ENCODE measurements around the gene CDC42BPG.

The CDC42BPG gene

DNA sequence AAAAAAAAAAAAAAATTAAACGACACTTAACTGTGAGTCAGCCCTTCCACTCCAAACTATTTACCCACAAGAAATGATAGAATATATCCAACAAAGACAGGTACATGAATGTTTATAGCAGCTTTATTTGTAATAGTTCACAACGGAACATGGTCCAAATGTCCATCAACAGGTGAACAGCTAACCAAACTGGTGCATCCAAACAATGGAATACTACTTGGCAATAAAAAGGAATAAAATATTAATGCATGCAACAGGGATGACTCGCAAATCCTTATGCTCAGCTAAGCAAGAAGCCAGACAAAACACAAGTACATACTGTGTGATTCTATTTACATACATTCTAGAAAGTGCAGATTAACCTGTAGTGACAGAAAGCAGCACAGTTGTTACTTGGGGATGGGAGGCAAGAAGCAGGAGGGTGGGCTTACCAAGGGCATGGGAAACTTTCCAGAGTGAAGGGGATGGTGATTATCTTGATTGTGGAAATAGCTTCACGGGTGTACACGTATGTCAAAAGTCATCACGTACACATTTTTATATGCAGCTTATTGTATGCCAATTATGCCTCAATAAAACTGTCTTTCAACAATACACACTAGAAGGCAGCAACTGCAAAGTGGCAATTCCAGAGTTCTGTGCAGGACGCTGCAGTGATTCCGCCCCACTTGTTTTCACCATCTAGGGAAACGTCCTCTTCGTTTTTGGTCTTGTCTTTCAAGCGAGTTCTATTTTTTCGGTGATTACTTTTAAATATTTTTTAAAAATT, 59.5 kb downstream of the CDC42BPG start:
- DNase-seq: no peak

DNA sequence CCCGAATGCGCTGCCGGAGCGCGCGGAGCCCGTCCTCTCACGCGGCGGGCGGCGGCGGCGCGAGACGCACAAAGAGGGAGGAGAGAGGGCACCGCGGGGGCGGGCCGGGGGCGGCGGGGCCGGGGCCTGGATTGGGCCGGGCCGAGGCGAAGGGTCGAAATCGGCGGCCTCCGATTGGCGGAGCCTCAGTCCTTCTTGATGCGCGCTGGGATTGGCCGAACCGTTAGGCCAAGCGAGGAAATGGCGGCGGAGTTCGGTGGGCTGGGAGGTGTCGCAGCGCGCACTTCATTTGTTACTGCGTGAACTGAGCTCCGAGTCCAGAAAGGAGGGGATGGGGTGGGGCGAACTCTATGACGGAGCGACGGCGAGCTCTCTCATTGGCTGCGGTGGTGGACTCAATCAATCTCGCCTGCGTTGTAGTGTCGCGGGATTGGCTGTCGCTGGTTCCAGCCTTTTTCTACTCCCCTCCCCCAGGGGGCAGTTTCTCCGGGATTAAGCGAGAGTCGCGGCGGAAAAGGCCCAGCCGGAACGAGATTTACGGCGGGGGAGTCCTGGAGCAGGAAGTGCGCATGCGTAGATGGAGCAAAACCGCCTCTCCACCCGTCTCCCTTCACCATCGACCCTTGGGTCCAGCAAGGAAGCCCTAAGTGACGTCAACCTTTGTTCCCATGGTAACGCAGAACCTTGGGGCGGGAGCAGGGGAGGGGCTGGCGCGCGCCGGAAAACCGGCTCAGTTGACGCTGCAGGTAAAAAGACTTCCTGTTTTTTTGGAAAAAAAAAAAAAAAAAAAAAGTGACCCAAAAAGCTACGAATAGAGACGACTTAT, 65.8 kb downstream of the CDC42BPG start, which contains the start of gene SF1:
SF1 (minus strand) TSS at position 70 of the 826 bp plus-strand sequence. CDS start 150 bp downstream, outside the sequence.
- peak; percentile 100 for DNase-seq

DNA sequence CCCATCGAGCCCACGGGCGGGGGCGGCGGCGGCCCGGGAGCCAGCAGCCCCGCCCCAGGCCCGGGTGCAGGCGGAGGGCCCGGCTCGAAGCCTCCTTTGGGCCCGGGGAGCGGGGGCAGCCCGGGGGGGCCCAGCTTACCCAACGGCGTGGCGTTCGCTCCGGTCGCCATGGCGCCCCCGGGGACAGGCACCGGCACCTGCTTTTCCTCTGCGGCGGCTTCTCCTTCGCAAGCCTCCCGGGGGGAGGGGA, 66.3 kb downstream of the CDC42BPG start:
- no peak for DNase-seq

DNA sequence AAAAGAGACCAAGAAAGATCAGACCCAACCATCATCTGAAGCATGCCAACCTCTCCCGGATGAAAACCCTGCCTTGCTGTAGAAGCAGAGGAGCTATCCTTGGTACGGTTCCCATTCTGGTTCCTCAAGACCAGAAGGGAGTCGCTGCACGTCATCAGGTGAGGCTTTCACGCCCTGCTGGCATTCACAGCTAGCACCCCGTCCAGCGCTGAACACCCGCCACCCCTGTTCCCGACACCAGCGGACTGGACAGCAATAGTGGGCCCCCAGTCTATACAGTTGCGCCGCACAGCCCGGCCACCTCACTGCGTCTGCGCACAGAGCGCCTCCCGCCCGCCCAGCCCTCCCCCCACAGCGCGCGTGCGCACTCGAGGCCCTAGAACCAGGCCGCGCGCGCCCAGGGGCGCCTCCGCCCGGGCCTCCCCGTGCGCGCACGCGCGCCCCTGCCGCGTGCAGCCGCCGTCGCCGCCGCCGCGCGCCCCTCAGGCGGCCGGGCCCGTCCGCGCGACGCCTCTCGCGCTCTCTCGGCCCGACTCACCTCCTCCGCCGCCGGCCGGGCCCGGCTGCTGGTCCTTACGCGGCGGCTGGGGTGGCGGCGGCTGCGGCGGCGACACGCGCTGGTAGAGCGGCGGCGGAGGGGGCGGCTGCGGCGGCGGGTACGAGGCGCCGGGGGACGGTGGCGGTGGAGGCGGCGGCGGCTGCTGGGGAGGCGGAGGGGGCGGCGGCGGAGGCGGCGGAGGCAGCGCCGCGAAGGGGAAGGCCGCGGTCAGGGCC, 66.8 kb downstream of the CDC42BPG start:
- peak; percentile 76 for DNase-seq

DNA sequence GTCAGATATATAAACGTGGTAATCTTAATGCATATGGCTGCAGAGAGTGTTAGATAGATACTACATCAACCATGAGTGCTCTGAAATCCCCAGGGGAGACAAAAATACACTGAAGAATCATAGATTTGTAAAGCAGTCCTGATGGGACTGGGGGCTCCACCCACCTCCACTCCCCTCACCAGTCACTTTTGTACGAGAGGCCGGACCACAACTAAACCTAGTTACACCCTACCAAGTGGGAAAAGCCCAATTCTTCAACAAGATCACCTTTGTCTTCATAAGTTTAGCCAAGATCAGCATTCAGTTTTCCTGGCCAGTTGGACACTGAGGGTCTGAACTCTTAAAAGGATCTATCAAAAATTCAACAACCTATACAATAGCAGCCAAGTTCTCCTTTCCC, 67.6 kb downstream of the CDC42BPG start:
- no peak for DNase-seq

DNA sequence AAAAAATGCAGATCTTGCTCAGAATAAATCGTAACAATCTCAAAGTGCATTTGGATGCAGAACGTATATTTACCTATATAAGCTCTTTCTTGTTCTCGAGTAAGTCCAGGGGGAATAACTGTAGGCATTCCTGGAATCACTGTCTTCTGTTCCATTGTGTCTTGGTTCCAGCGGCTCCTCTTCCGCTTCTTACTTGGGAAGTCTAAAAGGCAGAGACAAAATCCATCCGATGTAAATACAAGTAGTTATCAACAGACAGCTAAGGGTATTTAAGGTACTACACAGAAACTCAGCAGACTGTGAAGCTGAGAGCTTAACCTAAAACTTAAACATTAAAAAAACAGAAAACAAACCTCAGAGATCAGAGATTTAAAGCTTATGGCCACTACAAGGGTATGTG, 68.0 kb downstream of the CDC42BPG start:
- no peak for DNase-seq

DNA sequence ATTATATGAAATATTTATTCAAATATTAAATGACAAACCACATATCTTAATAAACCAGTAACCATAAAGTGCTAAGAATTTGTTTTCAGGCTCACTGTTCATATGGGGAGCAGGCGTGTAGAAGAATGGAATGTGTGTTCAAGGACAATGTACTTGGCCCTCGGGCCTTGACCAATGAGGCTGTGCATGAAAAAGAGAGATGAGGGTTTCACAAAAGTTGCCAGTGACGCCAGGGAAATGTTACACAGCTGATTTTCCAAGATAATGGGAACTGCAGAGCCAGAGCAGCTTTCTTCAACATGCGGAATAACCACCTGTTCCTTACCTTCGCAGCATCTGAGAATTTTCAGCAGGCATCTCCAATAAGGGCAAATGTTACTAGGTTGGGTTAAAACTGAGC, 70.3 kb downstream of the CDC42BPG start:
- DNase-seq: no peak

All from NCI-H1092 treated with DMSO at 0.1 percent for 48 hours (cell line).